ENCODE data around the gene CDK11B.

Gene CDK11B

DNA sequence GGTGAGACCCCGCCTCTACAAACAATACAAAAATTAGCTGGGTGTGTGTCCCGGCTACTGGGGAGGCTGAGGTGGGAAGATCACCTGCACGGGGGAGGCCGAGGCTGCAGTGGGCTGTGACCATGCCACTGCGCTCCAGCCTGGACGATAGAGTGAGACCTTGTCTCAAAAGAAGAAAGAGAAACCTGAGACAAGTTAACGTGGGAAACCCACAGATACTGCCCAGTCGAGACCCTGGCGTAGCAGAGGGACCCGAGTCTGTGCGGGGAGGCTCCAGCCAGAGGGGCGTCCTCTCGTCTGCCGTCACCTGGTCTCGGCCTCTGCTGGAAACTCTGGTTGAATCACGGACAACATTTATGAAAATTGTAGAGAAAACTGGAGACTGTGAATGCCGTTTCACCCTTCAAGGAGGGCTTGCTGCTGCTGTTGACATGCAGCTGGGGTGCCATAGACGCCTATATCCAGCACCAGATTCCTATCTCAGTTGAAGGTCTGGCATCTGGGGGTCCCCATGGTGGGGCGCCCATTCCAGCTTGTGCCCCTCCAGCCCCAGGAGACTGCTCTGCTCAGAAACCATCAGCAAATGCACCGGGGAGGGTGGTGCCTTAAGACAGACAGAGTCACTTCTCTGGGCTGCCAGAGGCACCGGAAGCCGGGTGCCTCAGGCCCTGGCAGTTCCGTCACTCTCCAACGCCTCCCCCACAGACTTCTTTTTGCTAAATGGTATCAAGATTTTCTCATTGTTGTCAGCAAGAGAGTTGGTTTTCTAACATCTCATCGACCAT, 13.6 kb upstream of the CDK11B start:
- no peak for TF ChIP-seq GATA3 (IDR thresholded peaks at IDR 0.05; ENCODE audit: low read depth, low read length)
- TF ChIP-seq GATA2 (IDR thresholded peaks at IDR 0.05; ENCODE audit: low read depth, low read length), result no peak

DNA sequence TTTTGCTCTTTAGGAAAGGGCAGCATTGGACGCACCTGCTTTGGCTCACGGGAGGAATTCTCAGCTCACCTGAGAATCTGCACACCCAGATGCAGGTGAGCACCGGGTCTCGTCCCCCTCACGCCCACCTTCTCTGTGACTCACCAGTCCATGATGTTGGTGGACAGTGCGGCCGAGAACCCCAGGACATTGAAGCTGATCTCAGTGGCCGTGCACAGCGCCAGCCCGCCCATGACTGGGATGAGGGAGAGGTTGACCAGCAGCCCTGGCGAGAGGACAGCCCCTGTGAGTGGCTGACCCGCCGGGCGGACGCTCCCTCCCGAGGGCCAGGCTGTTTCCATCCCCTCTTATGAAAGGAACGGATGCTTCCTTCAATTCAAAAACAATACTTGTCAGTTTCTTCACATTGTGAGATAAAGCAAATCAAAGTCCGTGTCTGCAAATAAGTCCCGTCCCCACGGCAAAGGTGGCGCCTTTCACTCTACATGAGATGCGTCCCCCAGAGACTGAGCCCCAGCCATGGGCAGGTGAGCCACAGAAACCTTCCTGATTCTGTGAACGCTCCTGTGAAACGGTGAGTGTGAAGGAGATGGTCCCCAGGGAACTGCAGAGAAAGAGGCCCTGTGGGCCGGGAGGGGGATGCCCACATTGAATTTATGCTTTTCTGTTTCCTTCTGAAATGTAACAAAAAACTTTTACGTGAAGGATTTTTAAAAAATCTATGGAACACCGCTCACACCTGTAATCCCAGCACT, 12.7 kb upstream of the CDK11B start:
- TF ChIP-seq GATA2 (IDR thresholded peaks at IDR 0.05; ENCODE audit: low read depth, low read length) (no peak), GATA3 (IDR thresholded peaks at IDR 0.05; ENCODE audit: low read depth, low read length) (no peak)

DNA sequence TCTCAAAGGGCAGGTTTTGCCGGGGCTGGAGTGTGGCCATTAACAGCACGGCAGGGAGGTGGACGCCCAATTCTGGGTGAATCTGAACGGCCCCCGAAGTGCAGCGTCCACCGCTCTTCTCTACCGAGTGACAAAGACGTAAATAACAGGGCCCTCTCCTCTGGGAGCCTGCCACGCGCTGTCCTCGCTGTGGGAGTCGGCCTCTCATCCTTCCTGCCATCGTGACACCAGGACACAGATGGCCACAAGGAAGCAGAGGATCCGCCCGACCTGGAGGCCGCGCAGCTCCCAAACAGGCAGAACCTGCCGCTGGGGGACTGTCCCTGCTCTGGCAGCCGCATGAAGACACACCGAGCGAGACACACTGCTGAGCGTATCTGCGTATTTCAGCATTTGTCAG, 12.1 kb upstream of the CDK11B start:
- no peak for TF ChIP-seq GATA3 (IDR thresholded peaks at IDR 0.05; ENCODE audit: low read depth, low read length)
- no peak for TF ChIP-seq GATA2 (IDR thresholded peaks at IDR 0.05; ENCODE audit: low read depth, low read length)

DNA sequence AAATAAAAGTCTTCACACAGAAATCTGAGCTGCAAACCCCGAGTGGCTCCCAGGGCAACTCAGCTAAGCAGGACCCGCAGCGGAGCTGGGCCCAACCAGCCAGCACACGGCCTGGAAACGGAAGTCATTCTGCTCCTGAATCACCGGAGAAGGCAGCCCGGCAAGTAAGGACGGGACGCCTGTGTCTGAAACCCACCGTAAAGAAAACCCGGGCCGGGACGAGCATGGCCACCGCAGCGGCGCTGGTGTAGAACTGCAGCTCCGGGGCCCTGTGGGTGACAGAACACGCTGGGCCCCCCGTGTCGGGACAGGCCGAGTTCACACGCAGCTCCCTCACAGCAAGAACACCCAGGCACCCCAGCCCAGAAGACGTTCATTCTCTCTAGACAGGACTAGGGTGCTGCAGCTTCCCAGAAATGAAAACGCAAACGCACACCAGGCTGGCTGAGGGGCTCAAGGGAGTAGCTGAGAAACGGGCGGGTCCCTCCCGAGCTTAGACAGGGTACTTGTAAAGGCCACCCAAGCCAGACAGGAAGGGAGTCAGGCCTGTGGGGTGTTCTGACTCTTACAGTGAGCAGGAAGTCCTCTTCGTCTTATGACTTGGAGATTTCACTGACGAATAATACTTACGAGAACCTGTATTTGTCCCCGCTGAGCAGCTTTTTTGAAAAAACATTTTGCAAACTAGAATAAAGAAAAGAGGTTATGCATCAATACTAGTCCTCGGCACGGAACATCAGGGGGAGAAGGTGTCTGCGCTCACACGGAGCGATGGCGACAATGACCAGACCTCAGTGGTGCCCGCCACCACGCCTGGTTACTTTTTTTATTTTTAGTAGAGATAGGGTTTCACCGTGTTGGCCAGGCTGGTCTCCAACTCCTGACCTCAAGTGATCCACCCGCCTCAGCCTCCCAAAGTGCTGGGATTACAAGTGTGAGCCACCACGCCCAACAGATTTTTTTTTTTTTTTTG, 10.9 kb upstream of the CDK11B start:
- TF ChIP-seq GATA2 (IDR thresholded peaks at IDR 0.05; ENCODE audit: low read depth, low read length), result no peak
- TF ChIP-seq GATA3 (IDR thresholded peaks at IDR 0.05; ENCODE audit: low read depth, low read length), result no peak

DNA sequence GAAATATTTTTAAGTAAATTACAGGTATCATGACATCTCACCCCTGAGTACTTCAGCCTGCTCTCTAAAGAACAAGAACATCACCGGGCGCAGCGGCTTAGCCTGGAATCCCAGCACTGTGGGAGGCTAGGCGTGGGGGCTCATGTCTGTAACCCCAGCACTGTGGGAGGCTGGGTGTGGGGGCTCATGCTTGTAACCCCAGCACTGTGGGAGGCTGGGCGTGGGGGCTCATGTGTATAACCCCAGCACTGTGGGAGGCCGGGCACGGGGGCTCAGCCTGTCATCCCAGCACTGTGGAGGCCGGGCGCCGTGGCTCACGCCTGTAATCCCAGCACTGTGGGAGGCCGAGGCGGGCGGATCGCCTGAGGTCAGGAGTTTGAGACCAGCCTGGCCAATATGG, 7.7 kb upstream of the CDK11B start:
- no peak for TF ChIP-seq GATA3 (IDR thresholded peaks at IDR 0.05; ENCODE audit: low read depth, low read length)
- no peak for TF ChIP-seq GATA2 (IDR thresholded peaks at IDR 0.05; ENCODE audit: low read depth, low read length)

DNA sequence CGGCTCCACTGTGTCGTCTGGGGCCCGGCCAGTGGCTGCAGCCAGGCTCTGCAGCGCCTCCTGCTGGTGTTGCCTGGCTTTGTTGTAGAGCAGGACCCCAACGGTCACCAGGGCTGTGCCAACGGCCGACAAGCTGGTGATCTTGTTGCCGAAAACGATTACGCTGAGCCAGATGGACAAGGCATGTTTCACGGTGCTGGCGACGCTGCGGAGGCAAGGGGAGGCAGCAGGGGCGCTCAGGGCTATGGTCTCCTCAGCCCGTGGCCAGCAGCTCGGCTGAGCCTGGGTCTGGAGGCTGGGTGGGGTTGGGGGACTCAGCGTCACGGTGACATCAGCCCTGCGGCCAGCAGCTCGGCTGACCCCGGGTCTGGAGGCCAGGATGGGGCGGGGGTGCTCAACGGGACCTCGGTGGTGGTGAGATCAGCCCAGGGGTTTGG, 7.0 kb upstream of the CDK11B start:
- TF ChIP-seq GATA2 (IDR thresholded peaks at IDR 0.05; ENCODE audit: low read depth, low read length) (no peak), GATA3 (IDR thresholded peaks at IDR 0.05; ENCODE audit: low read depth, low read length) (no peak)

DNA sequence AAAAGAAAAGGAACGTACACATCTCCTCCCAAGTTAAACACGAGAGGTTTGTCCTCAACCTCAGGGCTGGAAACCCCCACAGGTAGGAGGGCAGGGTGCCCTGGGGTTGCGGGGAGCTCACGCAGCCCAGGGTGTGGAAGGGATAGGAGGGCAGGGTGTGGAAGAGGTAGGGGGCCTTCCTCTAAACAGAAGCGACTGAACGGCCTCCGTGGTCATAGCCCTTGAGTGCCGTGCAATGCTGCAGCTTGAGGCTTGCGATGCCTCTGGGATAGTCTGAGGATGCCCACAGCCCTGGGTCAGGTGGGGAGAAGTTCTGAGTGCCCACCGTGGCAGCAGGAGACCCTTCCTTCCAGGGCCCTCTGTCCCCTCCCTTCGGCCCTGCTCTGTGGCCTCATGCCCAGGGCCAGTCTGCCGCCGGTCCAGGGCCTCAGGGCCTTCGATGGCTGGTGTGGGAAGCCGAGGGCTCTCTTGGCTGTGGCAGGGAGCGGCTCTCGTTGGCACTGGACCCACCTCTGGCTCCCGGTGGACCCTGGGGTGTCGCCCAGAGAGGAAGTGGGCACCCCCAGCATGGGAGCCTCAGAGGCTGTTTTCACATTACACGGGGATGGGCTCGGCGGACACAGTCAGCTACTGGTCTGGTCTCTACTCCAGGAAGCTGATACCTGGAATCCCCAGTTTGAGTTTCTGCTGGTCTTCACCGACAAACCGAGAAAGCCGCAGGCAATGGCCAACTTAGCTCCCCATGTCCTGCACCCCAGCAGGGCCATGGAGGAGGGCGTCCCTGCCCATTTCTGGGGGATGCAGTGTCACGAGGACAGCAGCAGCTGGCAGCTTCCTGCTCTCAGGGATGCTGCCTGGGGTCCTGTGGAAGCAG, 6.4 kb upstream of the CDK11B start:
- no peak for TF ChIP-seq GATA3 (IDR thresholded peaks at IDR 0.05; ENCODE audit: low read depth, low read length)
- no peak for TF ChIP-seq GATA2 (IDR thresholded peaks at IDR 0.05; ENCODE audit: low read depth, low read length)

DNA sequence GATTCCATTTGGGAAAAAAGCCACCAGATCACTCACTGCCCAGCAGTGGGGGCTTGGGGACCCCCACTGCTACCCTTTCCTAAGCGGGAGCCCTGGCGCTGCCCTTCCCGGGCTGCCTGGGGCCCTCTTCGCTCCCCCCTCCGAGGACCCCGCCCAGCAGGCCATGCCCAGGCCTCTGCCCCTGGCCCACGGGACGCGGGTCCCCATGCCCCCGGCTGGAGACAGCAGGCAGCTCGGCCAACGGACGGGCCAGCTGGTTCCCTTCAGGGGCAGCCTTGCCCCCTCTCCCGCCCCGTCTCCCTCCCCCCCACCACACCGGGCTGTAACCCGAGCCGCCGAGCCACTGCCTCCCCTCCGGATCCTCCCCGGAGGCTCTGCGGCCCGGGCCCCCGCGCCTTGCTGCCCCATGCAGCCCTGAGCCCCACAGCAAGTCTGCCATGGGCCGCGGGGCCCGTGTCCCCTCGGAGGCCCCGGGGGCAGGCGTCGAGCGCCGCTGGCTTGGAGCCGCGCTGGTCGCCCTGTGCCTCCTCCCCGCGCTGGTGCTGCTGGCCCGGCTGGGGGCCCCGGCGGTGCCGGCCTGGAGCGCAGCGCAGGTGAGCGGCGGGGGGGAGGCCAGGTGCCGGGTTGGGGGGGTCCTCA, 26.9 kb downstream of the CDK11B start, which contains the start of gene MMP23B:
MMP23B (plus strand) TSS at position 392 of the 639 bp plus-strand sequence; CDS start at position 438, 46 bp downstream.
- TF ChIP-seq GATA3 (IDR thresholded peaks at IDR 0.05; ENCODE audit: low read depth, low read length), result no peak

DNA sequence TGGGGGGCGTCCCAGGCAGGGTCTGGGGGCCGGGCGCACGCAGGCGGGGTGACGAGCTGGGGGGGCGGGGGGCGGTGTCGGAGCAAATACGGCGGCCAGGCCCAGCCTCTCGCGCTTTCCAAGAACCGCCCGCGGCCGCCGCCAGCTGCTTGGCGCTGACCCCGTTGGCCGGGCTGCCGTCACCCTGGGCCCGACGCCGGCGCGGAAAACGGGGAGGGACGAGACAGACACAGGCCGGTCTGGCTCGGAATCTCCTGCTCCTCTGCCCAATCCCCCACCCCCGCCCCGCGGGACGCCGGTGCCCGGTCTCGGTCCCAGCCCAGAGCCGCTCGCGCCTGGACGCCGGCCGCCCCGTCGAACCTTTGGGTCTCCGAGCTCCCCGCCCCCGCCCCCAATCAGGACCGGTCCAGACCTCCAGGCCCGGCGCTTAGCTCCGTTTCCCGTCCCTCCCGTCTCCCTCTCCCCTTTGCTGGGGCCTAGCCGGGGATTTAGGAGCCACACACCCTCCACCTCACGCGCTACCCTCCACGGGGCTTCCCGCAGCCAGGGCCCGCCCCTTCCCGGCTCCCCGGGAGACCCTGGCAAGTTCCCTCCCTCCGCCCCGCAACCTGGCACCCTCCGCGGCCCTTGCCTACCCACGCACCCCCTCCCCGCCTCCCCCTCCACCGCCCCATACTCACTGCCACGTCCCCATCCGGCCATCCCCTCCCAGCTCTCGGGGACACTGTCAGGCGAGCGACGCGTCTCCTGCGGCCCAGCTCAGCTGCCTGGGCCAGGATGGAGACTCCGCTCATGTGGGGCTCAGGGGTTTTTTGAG, 27.6 kb downstream of the CDK11B start:
- TF ChIP-seq GATA2 (IDR thresholded peaks at IDR 0.05; ENCODE audit: low read depth, low read length), result no peak
- TF ChIP-seq GATA3 (IDR thresholded peaks at IDR 0.05; ENCODE audit: low read depth, low read length), result no peak

DNA sequence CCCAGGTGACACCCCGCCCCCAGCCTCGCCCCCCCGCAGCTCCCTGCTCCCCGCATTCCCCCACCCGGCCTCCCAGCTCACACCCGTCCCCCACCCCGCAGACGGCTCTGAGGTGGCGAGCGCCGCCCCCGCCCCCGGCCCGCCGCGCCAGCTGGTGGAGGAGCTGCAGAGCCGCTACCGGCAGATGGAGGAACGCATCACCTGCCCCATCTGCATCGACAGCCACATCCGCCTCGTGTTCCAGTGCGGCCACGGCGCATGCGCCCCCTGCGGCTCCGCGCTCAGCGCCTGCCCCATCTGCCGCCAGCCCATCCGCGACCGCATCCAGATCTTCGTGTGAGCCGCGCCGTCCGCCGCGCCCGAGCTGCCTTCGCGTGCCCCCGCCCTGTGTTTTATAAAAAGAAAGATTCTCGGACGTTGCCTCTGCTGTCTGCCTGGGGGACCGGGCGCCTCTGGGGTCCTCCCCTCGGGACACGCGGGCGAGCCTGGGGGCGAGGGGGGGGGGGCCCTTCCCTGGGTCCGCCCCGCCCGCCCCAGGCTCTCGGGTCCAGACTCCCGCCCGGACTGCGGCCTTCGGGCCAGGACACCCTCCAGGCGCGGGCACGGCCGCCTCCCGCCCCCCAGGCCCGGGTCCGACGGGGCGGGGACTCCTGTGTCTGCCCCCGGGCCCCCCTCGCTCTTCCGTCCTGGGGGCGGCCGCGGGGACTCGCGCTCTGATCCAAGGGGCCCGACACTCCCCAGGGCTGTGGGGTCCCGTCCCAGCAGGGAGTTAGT, 28.4 kb downstream of the CDK11B start:
- TF ChIP-seq GATA3 (IDR thresholded peaks at IDR 0.05; ENCODE audit: low read depth, low read length) (no peak), GATA2 (IDR thresholded peaks at IDR 0.05; ENCODE audit: low read depth, low read length) (no peak)
